ENCODE data around the gene CDYL2. TPM values are rescaled to one million over a fixed set of nuclear protein-coding genes. Genes with fewer than 3 reads are reported as not detected.
"Not testable (repeated sequence)": the region's sequence is repeated elsewhere in the genome, so short reads cannot be mapped to it uniquely, and the experiment has no call there.

The CDYL2 gene
- total RNA-seq, 2 donors from 2014 or later: 9.9 to 12.8 TPM

- no peaks in the 10 kb centered on the region for H3K36me3 ChIP-seq (ENCODE audit: control insufficient read depth, insufficient read depth, low read length)
- TF ChIP-seq CTCF (conservative IDR thresholded peaks at IDR 0.05): no peak
- no peaks in the 10 kb centered on the region for H3K9me3 Mint-ChIP-seq
- DNase-seq: no peak
- H3K27ac ChIP-seq (ENCODE audit: low read depth, low read length): no peak overlapping the region
- no peaks in the 10 kb centered on the region for H3K36me3 Mint-ChIP-seq (ENCODE audit: low read depth)
- no peaks in the 10 kb centered on the region for H3K4me1 Mint-ChIP-seq
- peaks cover 16% of the 10 kb centered on the region for H3K27me3 ChIP-seq (ENCODE audit: control insufficient read depth, insufficient read depth, low read length, poor library complexity, severe bottlenecking)
- H3K9ac ChIP-seq (ENCODE audit: extremely low read depth, low read length, poor library complexity, severe bottlenecking): no peak overlapping the region
- H3K4me3 Mint-ChIP-seq: no peak overlapping the region
- no peak overlapping the region for H3K4me3 ChIP-seq (ENCODE audit: low read length)
- H3K9me3 ChIP-seq (ENCODE audit: control insufficient read depth, low read length): no peaks in the 10 kb centered on the region
- no peaks in the 10 kb centered on the region for H3K4me1 ChIP-seq (ENCODE audit: control insufficient read depth, insufficient read depth, low read length)
- WGBS, 2 experiments (ENCODE audit: insufficient coverage in 1 of 2, insufficient read length in 1 of 2): 78 to 88% methylated on average over 6 to 7 of the region's 7 CpGs
- peaks cover 25% of the 10 kb centered on the region for H3K27me3 Mint-ChIP-seq (ENCODE audit: insufficient read depth)
- no peak overlapping the region for H3K27ac Mint-ChIP-seq
These were observed 12.0 kb upstream of the CDYL2 start for GRCh38 chr16:80816356-80816755.

GRCh38 chr16:80815278-80815677 is 10.9 kb upstream of the CDYL2 start:
- WGBS, 2 experiments (ENCODE audit: insufficient coverage in 1 of 2, insufficient read length in 1 of 2): 97 to 100% methylated on average over 1 to 2 of the region's 2 CpGs
- not testable (repeated sequence) for H3K27ac ChIP-seq (ENCODE audit: low read depth, low read length); H3K4me1 Mint-ChIP-seq; H3K27ac Mint-ChIP-seq; H3K4me3 Mint-ChIP-seq; H3K9me3 Mint-ChIP-seq; H3K9ac ChIP-seq (ENCODE audit: extremely low read depth, low read length, poor library complexity, severe bottlenecking); H3K36me3 ChIP-seq (ENCODE audit: control insufficient read depth, insufficient read depth, low read length); DNase-seq; H3K4me1 ChIP-seq (ENCODE audit: control insufficient read depth, insufficient read depth, low read length); H3K4me3 ChIP-seq (ENCODE audit: low read length); H3K36me3 Mint-ChIP-seq (ENCODE audit: low read depth); H3K9me3 ChIP-seq (ENCODE audit: control insufficient read depth, low read length)
- peaks cover 25% of the 10 kb centered on the region for H3K27me3 Mint-ChIP-seq (ENCODE audit: insufficient read depth)
- peaks cover 16% of the 10 kb centered on the region for H3K27me3 ChIP-seq (ENCODE audit: control insufficient read depth, insufficient read depth, low read length, poor library complexity, severe bottlenecking)

GRCh38 chr16:80812593-80812992 is 8.2 kb upstream of the CDYL2 start:
- no peak overlapping the region for H3K9ac ChIP-seq (ENCODE audit: extremely low read depth, low read length, poor library complexity, severe bottlenecking)
- Mint-ChIP-seq H3K9me3 (no peaks in the 10 kb centered on the region), H3K4me1 (no peaks in the 10 kb centered on the region), H3K27ac (no peak overlapping the region), H3K4me3 (no peak overlapping the region), H3K27me3 (ENCODE audit: insufficient read depth) (peaks cover 25% of the 10 kb centered on the region), H3K36me3 (ENCODE audit: low read depth) (no peaks in the 10 kb centered on the region)
- no peak for TF ChIP-seq CTCF (conservative IDR thresholded peaks at IDR 0.05)
- H3K4me1 ChIP-seq (ENCODE audit: control insufficient read depth, insufficient read depth, low read length): no peaks in the 10 kb centered on the region
- H3K36me3 ChIP-seq (ENCODE audit: control insufficient read depth, insufficient read depth, low read length): no peaks in the 10 kb centered on the region
- H3K9me3 ChIP-seq (ENCODE audit: control insufficient read depth, low read length): no peaks in the 10 kb centered on the region
- no peak for DNase-seq
- H3K27me3 ChIP-seq (ENCODE audit: control insufficient read depth, insufficient read depth, low read length, poor library complexity, severe bottlenecking): peaks cover 28% of the 10 kb centered on the region
- no peak overlapping the region for H3K27ac ChIP-seq (ENCODE audit: low read depth, low read length)
- H3K4me3 ChIP-seq (ENCODE audit: low read length): no peak overlapping the region

- Histone ChIP-seq H3K36me3 (ENCODE audit: control insufficient read depth, insufficient read depth, low read length) (no peaks in the 10 kb centered on the region), H3K27ac (ENCODE audit: low read depth, low read length) (no peak overlapping the region), H3K4me3 (ENCODE audit: low read length) (no peak overlapping the region), H3K27me3 (ENCODE audit: control insufficient read depth, insufficient read depth, low read length, poor library complexity, severe bottlenecking) (peaks cover 56% of the 10 kb centered on the region), H3K9ac (ENCODE audit: extremely low read depth, low read length, poor library complexity, severe bottlenecking) (no peak overlapping the region), H3K4me1 (ENCODE audit: control insufficient read depth, insufficient read depth, low read length) (no peaks in the 10 kb centered on the region), H3K9me3 (ENCODE audit: control insufficient read depth, low read length) (no peaks in the 10 kb centered on the region)
- no peaks in the 10 kb centered on the region for H3K9me3 Mint-ChIP-seq
- H3K4me3 Mint-ChIP-seq: no peak overlapping the region
- H3K27ac Mint-ChIP-seq: no peak overlapping the region
- no peaks in the 10 kb centered on the region for H3K36me3 Mint-ChIP-seq (ENCODE audit: low read depth)
- 88 to 100% methylated on average over 1 to 2 of the region's 2 CpGs for WGBS, 2 experiments (ENCODE audit: insufficient coverage in 1 of 2, insufficient read length in 1 of 2)
- H3K4me1 Mint-ChIP-seq: no peaks in the 10 kb centered on the region
- no peak for TF ChIP-seq CTCF (conservative IDR thresholded peaks at IDR 0.05)
- peaks cover 45% of the 10 kb centered on the region for H3K27me3 Mint-ChIP-seq (ENCODE audit: insufficient read depth)
- no peak for DNase-seq
These were observed 5.0 kb upstream of the CDYL2 start for GRCh38 chr16:80809366-80809765.

Data from endodermal cell (in vitro differentiated cells).